ENCODE data around the gene ADGRB3.

DNA sequence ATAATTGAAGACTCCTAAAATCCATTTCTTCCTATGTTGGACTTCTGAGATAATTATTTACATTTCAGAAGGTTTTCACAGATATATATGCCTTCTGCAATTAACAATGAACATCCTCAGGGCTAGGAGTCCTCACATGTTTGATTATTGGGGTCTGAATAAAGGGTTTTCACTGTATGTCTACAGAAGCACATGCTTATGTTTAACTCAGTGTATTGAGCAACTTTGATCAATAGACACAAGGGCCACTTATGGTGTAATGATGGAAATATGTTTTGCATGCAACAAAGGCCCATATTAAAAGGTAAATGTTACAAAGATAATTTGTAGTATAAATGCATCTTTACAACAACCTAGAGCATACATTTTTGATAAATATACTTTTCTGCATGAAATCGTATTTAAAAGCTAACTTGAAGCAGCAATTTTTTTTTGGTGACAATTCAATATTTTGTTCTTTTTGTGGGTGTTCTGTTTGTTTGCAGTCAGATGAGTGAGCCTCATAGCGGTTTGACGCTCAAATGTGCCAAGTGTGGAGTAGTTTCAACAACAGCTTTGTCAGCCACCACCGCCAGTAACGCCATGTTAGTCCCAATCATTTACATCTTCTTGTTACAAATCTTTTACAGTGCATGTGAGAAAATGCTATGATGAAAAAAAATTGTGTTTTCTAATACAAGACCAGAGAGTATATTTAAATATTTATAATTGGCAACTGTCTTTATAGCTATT, 703.5 kb downstream of the ADGRB3 start:
- TF ChIP-seq, protein P1, sequence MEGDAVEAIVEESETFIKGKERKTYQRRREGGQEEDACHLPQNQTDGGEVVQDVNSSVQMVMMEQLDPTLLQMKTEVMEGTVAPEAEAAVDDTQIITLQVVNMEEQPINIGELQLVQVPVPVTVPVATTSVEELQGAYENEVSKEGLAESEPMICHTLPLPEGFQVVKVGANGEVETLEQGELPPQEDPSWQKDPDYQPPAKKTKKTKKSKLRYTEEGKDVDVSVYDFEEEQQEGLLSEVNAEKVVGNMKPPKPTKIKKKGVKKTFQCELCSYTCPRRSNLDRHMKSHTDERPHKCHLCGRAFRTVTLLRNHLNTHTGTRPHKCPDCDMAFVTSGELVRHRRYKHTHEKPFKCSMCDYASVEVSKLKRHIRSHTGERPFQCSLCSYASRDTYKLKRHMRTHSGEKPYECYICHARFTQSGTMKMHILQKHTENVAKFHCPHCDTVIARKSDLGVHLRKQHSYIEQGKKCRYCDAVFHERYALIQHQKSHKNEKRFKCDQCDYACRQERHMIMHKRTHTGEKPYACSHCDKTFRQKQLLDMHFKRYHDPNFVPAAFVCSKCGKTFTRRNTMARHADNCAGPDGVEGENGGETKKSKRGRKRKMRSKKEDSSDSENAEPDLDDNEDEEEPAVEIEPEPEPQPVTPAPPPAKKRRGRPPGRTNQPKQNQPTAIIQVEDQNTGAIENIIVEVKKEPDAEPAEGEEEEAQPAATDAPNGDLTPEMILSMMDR (IDR thresholded peaks at IDR 0.05; ENCODE audit: low read depth, low read length, missing input control), result no peak
- TF ChIP-seq, protein P2, sequence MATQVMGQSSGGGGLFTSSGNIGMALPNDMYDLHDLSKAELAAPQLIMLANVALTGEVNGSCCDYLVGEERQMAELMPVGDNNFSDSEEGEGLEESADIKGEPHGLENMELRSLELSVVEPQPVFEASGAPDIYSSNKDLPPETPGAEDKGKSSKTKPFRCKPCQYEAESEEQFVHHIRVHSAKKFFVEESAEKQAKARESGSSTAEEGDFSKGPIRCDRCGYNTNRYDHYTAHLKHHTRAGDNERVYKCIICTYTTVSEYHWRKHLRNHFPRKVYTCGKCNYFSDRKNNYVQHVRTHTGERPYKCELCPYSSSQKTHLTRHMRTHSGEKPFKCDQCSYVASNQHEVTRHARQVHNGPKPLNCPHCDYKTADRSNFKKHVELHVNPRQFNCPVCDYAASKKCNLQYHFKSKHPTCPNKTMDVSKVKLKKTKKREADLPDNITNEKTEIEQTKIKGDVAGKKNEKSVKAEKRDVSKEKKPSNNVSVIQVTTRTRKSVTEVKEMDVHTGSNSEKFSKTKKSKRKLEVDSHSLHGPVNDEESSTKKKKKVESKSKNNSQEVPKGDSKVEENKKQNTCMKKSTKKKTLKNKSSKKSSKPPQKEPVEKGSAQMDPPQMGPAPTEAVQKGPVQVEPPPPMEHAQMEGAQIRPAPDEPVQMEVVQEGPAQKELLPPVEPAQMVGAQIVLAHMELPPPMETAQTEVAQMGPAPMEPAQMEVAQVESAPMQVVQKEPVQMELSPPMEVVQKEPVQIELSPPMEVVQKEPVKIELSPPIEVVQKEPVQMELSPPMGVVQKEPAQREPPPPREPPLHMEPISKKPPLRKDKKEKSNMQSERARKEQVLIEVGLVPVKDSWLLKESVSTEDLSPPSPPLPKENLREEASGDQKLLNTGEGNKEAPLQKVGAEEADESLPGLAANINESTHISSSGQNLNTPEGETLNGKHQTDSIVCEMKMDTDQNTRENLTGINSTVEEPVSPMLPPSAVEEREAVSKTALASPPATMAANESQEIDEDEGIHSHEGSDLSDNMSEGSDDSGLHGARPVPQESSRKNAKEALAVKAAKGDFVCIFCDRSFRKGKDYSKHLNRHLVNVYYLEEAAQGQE (IDR thresholded peaks at IDR 0.05), result no peak
- TF ChIP-seq YY1 (IDR thresholded peaks at IDR 0.05) (no peak), RXRA (IDR thresholded peaks at IDR 0.05) (no peak)
